ENCODE results near the gene CHMP2A.
A peak's percentile ranks its signal among the peaks of the same experiment; 100 is the strongest.
"Not testable (repeated sequence)": the region's sequence is repeated elsewhere in the genome, so short reads cannot be mapped to it uniquely, and the experiment has no call there.

Gene CHMP2A

DNA sequence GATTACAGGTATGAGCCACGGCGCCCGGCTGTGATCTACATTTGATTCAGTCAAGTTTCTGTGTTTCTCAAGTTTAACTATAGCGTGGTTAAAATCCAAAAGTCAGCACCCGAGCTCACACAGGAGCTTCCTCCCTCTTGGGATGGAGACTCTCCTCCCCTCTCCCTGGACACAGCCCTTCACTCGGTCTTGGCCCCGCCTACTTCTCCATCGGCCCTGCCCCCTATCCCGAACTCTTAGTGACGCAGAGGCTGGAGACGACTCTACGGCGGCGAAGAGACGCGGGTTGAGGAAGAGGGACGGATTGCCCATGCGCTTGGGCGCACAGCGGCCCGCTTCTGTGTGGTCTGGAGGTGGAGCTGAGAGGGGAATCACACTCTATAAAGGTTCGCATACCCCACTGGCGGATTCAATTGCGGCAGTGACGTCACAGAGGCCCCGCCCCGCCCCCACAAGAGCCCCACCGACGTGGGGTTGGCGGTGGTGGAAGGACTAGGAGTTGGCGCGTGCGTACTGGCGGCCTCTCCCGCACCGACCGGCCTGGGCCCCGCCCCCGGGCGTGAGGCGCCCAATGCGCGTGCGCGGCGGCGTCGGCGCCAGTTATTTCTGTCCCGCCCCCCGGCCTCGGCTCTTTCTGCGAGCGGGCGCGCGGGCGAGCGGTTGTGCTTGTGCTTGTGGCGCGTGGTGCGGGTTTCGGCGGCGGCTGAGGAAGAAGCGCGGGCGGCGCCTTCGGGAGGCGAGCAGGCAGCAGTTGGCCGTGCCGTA lies 10.9 kb downstream of the CHMP2A start, which contains the start of gene TRIM28:
Gene TRIM28, plus strand, starts transcription at position 239 of the 765 bp plus-strand sequence. CDS start 694 bp downstream, outside the sequence.
- TF ChIP-seq, protein P1, sequence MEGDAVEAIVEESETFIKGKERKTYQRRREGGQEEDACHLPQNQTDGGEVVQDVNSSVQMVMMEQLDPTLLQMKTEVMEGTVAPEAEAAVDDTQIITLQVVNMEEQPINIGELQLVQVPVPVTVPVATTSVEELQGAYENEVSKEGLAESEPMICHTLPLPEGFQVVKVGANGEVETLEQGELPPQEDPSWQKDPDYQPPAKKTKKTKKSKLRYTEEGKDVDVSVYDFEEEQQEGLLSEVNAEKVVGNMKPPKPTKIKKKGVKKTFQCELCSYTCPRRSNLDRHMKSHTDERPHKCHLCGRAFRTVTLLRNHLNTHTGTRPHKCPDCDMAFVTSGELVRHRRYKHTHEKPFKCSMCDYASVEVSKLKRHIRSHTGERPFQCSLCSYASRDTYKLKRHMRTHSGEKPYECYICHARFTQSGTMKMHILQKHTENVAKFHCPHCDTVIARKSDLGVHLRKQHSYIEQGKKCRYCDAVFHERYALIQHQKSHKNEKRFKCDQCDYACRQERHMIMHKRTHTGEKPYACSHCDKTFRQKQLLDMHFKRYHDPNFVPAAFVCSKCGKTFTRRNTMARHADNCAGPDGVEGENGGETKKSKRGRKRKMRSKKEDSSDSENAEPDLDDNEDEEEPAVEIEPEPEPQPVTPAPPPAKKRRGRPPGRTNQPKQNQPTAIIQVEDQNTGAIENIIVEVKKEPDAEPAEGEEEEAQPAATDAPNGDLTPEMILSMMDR (conservative IDR thresholded peaks at IDR 0.05; ENCODE audit: control insufficient read depth, insufficient read depth, low read depth, low read length): no peak
- peak; percentile 99 for DNase-seq (ENCODE audit: low read depth)
- peak within 1 kb of the TSS; percentile 74 for H3K4me3 ChIP-seq (ENCODE audit: control insufficient read depth, low read depth, low read length)

DNA sequence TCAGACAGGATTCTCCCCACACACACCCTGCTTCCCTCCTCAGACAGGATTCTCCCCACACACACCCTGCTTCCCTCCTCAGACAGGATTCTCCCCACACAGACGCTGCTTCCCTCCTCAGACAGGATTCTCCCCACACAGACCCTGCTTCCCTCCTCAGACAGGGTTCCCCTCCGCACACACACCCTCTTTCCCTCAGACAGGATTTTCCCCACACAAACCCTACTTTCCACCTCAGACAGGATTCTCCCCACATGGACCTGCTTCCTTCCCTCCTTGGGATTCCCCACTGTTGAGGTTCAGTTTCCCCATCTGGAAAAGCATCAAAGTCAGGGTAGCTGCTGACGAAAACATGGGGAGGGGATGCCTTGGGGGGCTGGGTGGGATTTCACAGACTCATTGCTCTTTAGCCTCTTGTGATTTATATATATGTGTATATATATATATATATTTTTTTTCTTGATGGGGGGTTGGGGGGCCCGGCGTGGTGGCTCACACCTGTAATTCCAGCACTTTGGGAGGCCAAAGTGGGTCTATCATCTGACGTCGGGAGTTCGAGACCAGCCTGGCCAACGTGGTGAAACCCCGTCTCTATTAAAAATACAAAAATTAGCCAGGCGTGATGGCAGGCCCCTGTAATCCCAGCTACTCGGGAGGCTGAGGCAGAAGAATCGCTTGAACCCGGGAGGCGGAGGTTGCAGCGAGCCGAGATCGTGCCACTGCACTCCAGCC lies 12.1 kb downstream of the CHMP2A start:
- not testable (repeated sequence) for H3K4me3 ChIP-seq (ENCODE audit: control insufficient read depth, low read depth, low read length); DNase-seq (ENCODE audit: low read depth)

DNA sequence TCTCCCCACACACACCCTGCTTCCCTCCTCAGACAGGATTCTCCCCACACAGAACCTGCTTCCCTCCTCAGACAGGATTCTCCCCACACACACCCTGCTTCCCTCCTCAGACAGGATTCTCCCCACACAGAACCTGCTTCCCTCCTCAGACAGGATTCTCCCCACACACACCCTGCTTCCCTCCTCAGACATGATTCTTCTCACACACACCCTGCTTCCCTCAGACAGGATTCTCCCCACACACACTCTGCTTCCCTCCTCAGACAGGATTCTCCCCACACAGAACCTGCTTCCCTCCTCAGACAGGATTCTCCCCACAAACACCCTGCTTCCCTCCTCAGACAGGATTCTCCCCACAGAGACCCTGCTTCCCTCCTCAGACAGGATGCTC lies 15.7 kb downstream of the CHMP2A start:
- H3K4me3 ChIP-seq (ENCODE audit: control insufficient read depth, low read depth, low read length); DNase-seq (ENCODE audit: low read depth): not testable (repeated sequence)

DNA sequence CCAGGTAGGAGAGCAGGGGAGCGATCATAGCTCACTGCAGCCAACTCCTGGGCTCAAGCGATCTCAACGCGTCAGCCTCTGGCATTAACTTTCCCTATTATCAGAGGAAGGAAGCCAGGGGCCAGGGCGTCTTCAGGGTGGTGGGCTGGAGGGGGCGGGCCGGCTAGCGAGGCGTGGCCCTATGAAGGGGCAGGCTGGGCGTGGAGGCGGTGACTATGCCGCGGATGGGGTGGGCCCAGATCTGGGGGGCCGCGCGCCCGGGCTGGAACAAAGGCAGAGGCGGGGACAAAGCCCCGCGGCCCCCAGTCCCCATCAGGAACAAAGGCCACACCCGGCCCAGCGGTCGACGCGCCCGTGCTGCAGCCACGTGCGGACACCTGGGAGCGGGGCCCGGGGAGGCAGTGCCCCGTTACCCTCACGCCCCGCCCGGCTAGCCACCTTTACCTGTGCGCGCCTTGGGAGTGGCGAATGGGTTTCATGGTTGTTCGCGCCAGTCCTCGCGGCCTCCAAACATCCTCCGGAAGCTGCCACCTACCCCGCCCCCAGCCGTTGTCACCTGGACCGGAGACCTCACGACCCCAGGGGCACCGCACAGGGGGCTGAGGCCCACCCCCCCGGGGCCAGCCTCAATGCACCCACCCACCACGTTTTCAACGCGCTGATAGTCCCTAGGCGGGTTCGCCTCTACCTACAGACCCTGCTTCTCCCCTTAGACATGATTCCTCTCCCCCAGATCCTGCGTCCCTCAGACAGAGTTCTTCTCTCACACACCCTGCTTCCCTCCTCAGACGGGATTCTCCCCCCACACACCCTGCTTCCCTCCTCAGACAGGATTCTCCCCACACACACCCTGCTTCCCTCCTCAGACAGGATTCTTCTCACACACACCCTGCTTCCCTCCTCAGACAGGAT lies 16.4 kb downstream of the CHMP2A start:
- H3K4me3 ChIP-seq (ENCODE audit: control insufficient read depth, low read depth, low read length): no peak overlapping the region
- TF ChIP-seq, protein P1 (conservative IDR thresholded peaks at IDR 0.05; ENCODE audit: control insufficient read depth, insufficient read depth, low read depth, low read length): no peak
- DNase-seq (ENCODE audit: low read depth): no peak

DNA sequence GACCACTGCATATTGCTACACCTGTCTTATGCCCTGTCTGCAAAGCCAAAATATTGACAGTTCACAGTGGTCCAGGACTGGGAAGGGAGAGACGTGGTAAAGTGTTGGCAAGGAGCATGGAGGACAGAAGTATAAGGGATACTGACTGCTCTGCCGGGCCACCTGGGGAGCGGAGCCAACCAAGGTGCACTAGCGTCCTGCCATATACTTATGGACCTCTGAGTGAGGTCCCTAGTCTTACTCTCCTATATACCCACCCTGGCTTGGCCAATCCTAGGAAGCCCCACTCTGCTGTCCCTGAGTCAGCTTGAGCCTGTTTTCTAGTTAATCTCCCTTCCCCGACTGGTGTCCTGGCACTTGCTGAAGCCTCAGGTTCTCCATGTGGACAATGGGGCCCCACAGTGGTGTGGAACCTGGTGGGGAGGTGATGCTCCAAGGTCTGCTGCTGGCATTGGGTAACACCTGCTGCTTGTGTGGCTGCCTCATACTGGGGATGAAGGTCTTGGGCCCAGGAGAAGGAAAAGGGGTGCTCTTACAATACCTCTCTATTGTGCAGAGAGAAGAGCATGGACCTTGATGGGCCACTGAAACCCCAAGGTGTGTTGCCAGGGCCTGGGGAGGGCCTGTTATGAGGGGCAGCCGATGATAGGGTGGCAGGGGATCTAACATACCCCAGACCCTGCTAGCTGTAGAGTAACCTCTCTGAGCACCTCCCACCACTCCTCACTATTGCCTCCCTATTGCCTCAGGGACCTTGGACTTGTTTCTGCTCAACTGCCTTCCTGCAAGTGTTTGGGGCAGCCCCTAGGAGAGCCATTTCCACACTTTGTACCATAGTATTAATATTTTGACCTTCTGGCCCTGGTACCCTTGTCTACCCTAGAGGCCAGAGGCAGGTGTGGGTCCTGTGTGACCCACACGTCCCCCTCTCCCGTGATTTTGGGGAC lies 17.8 kb downstream of the CHMP2A start:
- H3K4me3 ChIP-seq (ENCODE audit: control insufficient read depth, low read depth, low read length): no peak overlapping the region
- TF ChIP-seq, protein P1 (conservative IDR thresholded peaks at IDR 0.05; ENCODE audit: control insufficient read depth, insufficient read depth, low read depth, low read length): no peak
- no peak for DNase-seq (ENCODE audit: low read depth)

DNA sequence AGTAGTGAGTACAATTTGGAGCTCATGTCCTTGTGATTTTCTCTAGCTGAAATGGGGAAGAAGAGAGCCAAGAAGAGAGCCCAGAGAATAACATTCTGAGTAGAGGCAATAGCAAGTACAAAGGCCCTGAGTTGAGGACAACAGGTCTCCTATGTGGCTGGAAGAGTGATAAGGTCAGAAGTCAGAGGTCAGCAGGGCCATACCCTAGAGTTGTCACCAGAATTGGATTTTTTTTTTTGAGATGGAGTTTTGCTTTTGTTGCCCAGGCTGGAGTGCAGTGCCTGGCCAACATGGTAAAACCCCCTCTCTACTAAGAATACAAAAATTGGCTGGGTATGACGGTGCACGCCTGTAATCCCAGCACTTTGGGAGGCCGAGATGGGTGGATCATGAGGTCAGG lies 19.0 kb downstream of the CHMP2A start:
- TF ChIP-seq, protein P1 (conservative IDR thresholded peaks at IDR 0.05; ENCODE audit: control insufficient read depth, insufficient read depth, low read depth, low read length): no peak

More for the DNA sequence above, 19.0 kb downstream of the CHMP2A start:
- no peak for DNase-seq (ENCODE audit: low read depth)
- no peak overlapping the region for H3K4me3 ChIP-seq (ENCODE audit: control insufficient read depth, low read depth, low read length)
